HG03354 (cell line): Measurements from ENCODE around the gene BTG4.

Experiments
- ATAC-seq: cut with Tn5 transposase; IDR thresholded peaks from one replicate; pipeline ENCODE4 v1.9.1; 2021; ENCODE audit warnings: mild to moderate bottlenecking; ENCODE audit not compliant: unreplicated experiment, poor library complexity, severe bottlenecking

Gene BTG4

GRCh38 chr11:111457731-111458368, 54.3 kb downstream of the BTG4 start:
- no peak for ATAC-seq

- ATAC-seq, result no peak
Measured at GRCh38 chr11:111456859-111457730, 55.1 kb downstream of the BTG4 start.

GRCh38 chr11:111456086-111456858, 55.9 kb downstream of the BTG4 start:
- ATAC-seq, result no peak

- ATAC-seq, result no peak
Measured at GRCh38 chr11:111455291-111456085, 56.7 kb downstream of the BTG4 start.

GRCh38 chr11:111454561-111455192, 57.5 kb downstream of the BTG4 start:
- ATAC-seq, result no peak

GRCh38 chr11:111452817-111453552, 59.2 kb downstream of the BTG4 start:
- ATAC-seq, result no peak

- ATAC-seq, result no peak
Measured at GRCh38 chr11:111452146-111452545, 60.0 kb downstream of the BTG4 start.

GRCh38 chr11:111450480-111451320, 61.5 kb downstream of the BTG4 start:
- ATAC-seq, result peak; percentile 86

GRCh38 chr11:111449696-111450479, 62.3 kb downstream of the BTG4 start:
- ATAC-seq, result no peak

- ATAC-seq, result no peak
Measured at GRCh38 chr11:111448831-111449557, 63.2 kb downstream of the BTG4 start.

- no peak for ATAC-seq
Measured at GRCh38 chr11:111448414-111448813, 63.8 kb downstream of the BTG4 start.

GRCh38 chr11:111447931-111448330, 64.3 kb downstream of the BTG4 start:
- ATAC-seq, result no peak

GRCh38 chr11:111447112-111447471, 65.1 kb downstream of the BTG4 start:
- no peak for ATAC-seq

- peak; percentile 87 for ATAC-seq
Measured at GRCh38 chr11:111446404-111447111, 65.6 kb downstream of the BTG4 start.

- no peak for ATAC-seq
Measured at GRCh38 chr11:111445586-111445985, 66.6 kb downstream of the BTG4 start.
